GM19043 (cell line): ENCODE measurements around the gene CDH26.

ENCODE experiments used
- ATAC-seq: cut with Tn5 transposase; IDR thresholded peaks from one replicate; pipeline ENCODE4 v1.9.1; 2021; ENCODE audit warnings: low read depth; ENCODE audit not compliant: unreplicated experiment

Gene CDH26

DNA sequence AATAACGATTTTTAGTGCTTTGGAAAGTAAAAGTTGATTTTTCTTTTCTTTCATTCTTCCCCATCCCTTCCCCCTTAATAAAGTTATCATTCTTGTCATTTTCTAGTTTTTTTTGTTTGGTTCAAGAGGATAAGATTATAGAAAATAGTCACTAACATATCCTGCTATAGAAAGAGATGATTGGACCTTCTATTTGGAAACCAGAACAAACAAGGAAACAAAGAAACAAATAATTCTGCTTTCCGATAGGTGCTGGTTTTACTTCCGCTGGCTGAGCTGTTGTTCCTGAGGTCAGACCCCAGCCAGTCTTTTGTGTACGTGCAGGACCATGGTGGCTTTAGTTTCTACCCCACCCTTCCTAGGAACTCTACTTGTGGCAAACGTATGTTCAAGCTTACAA lies at the start of gene CDH26:
CDH26 (plus strand) TSS at position 301 of the 400 bp plus-strand sequence. CDS start 304 bp downstream, outside the sequence.
- ATAC-seq = no peak

- no peak for ATAC-seq
Measured at GRCh38 chr20:59908855-59909254, 49.4 kb upstream of the CDH26 start.

DNA sequence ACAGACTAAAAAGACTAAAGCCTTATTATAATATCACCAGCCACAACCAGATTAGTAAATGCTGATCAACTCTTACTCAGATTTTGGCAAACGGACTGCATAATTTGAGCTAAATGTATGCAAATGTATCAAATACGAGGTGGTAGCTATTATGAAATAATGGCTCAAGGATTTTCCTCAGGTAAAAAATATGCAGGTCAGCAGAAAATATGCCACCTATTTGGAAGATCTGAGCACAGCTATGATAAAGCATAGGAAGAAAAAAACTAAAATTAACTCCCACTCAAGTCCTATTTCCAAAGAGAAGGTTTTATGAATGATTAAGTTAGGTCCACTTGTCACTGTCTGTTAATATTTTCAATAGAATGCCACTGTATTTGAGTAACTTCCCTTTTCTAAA lies 47.2 kb upstream of the CDH26 start:
- no peak for ATAC-seq

DNA sequence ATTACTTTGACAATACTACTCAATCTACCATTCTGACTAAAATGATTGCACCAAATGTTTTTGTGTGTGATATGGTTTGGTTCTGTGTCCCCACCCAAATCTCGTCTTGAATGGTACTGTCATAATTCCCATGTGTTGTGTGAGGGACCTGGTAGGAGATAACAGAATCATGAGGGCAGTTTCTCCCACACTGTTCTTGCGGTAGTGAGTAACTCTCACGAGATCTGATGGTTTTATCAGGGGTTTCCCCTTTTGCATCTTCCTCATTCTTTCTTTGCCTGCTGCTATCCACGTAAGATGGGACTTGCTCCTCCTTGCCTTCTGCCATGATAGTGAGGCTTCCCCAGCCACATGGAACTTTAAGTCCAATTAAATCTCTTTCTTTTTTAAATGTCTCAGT lies 45.6 kb upstream of the CDH26 start:
- ATAC-seq = no peak

DNA sequence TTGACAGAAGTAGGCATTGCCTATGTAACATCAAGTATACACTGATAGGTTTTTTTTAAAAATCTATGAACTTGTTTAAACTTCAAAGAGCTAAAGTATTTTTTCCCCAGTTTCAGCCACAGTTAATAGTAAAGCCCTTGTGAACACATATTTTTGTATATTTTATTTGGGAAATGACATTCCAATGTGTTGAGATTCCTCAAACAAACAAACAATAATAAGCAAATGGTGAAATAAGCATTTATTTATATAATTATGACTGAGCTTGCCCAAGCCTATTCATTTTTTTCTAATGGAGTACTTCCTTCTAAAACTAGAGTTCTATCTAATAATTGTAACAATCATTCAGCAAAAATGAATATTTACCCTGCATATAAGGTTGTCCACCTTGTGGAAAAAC lies 37.3 kb upstream of the CDH26 start:
- no peak for ATAC-seq

GRCh38 chr20:59923514-59923913 lies 34.7 kb upstream of the CDH26 start:
- ATAC-seq = no peak

DNA sequence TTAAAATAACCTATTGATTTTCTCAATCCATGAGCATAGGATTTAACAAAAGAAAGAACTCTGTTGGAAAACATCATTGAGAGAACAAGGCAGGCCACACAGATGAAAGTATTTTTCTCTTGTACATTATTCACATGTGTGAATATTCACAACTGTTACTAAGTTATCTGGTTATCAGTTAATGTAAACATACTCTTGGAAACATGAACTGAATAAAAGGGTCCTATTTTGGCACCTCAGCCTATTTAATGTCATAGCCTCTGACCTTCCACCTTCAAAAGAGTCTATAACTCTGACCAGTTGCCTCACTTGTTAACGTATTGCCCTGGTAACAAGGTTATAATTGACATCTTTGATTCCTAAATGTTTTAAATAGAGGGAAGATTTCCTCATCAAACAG lies 32.9 kb upstream of the CDH26 start:
- no peak for ATAC-seq

- ATAC-seq = no peak
Measured at GRCh38 chr20:59925899-59926298, 32.3 kb upstream of the CDH26 start.

DNA sequence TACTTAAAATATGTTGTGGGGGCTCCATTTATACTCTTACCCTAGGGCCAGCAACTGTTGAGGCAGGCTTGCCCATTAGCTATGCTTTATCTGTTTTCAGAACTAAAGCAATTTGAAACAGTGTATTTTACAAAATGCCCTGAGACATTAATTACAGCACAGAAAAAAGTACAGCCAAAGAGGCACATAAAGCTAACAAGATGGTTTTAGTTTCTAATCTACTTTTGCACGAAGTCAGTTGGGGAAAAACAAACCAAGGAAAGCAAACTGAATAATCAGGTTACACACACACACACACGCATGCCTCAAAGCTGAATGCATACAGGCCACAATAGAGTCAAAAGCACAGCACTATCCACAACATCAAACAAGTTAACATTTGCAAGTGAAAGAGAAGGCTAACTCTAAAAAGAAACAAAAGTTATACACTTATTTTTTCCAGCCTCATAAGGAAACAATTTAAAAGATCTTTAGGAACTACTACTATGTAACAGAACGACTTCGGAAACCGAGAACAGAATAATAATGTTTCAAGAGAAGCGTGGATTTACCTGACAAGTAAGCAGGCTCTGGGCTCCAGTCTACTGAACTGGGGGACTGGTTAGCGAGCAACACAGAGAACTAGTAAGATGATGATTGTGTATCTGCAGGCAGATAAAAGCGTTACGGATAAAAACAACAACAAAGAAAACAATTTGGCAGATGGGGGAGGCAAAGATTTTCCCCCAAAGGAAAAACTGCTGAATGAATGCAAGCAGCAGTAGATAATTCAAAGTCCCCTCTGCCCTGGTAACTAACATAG lies 26.5 kb upstream of the CDH26 start:
- no peak for ATAC-seq

GRCh38 chr20:59932616-59933295 lies 25.5 kb upstream of the CDH26 start:
- ATAC-seq = no peak

DNA sequence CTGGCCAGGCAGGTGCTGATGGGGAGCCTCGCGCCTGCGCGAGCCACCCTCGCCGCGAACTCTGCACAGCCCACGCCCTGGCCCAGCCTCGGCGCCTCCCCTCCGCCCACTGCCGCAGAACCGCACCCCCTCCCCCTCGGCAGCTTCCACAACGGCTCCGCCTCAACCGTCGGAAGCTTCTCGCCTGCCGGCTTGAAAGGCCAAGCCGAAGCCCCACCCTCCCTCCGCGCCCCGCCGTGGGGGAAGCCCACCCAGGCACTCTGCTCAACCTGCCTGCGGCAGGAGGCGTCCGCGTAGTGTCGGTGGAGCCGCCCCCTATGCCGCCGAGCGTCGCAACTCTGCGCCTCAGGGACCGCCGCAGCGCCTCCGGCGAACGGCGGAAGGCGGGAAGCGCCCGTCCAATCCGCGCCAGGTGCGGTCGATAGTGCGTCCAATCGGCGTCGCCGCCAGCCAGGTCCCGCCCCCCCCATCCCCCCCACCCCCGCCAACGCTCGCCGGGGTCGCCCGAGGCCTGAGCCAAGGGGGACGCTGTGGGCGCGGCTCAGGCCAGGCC lies 24.9 kb upstream of the CDH26 start, which contains the start of gene SYCP2:
SYCP2 (minus strand) TSS at position 342 of the 553 bp plus-strand sequence. CDS start 11,224 bp downstream, outside the sequence.
- ATAC-seq = peak; percentile 15

- peak; percentile 82 for ATAC-seq
Measured at GRCh38 chr20:59933849-59934585, 24.2 kb upstream of the CDH26 start.

GRCh38 chr20:59935457-59936185 lies 22.6 kb upstream of the CDH26 start:
- ATAC-seq = no peak

GRCh38 chr20:59936409-59936808 lies 21.8 kb upstream of the CDH26 start:
- no peak for ATAC-seq

- ATAC-seq = no peak
Measured at GRCh38 chr20:59937150-59937549, 21.1 kb upstream of the CDH26 start.

- ATAC-seq = no peak
Measured at GRCh38 chr20:59938221-59938620, 20.0 kb upstream of the CDH26 start.

DNA sequence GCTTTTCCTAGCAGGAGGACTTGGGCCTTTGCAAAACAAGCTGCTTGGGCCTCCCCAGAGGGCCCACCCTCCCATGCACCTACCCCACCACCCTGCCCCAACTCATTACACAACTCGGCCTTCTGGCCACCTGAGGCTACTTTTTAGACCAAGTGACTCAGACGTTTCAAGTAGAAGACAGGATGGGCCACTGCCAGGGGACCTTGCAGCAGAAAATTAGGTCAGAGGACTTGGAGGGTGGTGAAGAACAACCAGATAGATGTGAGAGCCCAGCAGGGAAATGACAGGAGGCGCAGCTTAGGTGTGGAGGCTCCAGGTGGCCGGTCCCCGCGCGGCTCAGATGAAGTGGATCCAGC lies 19.5 kb upstream of the CDH26 start:
- ATAC-seq = no peak

DNA sequence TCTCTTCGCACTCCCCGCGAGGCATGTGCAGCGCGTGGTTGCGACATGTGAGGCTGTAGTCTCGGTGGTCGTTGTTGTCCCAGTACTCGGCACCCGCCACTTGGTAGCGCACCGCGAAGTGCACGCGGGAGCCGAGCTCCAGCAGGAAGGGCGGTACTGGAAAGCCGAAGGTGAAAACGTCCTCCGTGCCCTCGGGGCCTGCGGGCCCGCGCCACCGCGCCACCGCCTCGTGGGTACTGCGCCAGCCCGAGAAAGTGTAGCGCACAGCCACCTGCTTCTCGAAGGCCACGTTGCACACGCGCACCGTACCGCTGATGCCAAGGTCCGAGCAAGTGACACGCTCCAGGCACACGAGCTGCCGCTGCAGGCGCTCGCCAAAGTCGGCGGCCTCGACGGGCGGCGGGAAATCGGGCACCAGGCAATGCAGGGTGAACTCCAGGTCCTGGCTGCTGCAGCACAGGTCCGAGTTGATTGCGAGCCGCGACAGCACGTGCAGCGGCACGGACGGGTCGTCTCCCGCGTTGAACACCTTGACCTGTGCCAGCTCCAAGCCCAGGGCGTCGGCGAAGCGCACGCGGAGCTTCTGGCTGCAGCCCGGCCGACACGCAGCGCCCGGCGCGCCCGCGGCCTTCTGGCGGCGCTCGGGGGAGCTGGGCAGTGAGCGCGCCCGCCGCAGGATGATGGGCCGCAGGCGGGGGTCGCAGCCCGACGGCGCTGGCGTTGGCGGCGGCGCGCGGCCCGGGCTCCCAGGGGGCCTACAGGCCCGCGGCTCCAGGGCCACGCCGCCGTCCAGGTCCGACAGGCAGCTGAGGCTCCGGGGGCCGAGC lies 19.0 kb upstream of the CDH26 start:
- peak; percentile 22 for ATAC-seq

GRCh38 chr20:59939879-59940128 lies 18.4 kb upstream of the CDH26 start:
- ATAC-seq = peak; percentile 34
